AG04449 (cell line): ENCODE measurements around the gene ADORA1.

Experiments used
- CTCF ChIA-PET: fragments of 350-600 bp; formaldehyde crosslinking; extraction: SDS; loops from one replicate; lab custom pipeline; 2021; ENCODE audit warnings: antibody characterized with exemption; lab: Yijun Ruan, JAX
- POLR2A ChIA-PET: fragments of 400-600, 350-600 bp; formaldehyde crosslinking; extraction: SDS; loops from one replicate; lab custom pipeline; 2020; ENCODE audit warnings: antibody characterized with exemption, inconsistent platforms; lab: Yijun Ruan, JAX
- DNase-seq: peaks from one replicate; pipeline ENCODE4 v3.0.0-alpha.2; 2010; ENCODE audit warnings: low read depth, low spot score
- H3K4me3 ChIP-seq: 2 replicates; pipeline ENCODE4 v1.5.1; 2011; ENCODE audit warnings: low read depth, mild to moderate bottlenecking, control low read depth, low read length
- CTCF ChIP-seq: IDR thresholded peaks from one replicate; pipeline ENCODE4 v1.5.1; 2011; ENCODE audit warnings: mild to moderate bottlenecking, moderate library complexity, low read length, control low read depth, inconsistent platforms; ENCODE audit not compliant: insufficient read depth; ENCODE audit errors: missing control alignments

ADORA1 gene

GRCh38 chr1:203183828-203184227 lies 56.3 kb downstream of the ADORA1 start:
- ChIA-PET CTCF (interaction anchor here (1.5 to 10.5 kb wide), 2 partner anchors 12 to 66 kb away, joined by 6 to 94 read pairs; no protein-coding TSS in a partner anchor), POLR2A (no interaction called here)
- no peak for TF ChIP-seq CTCF
- H3K4me3 ChIP-seq, result no peak overlapping the region
- DNase-seq, result no peak

- no peak for TF ChIP-seq CTCF
- ChIA-PET CTCF (interaction anchor here (1.1 to 10.5 kb wide), 3 partner anchors 13 to 67 kb away, joined by 3 to 94 read pairs (median 6); no protein-coding TSS in a partner anchor), POLR2A (no interaction called here)
- no peak overlapping the region for H3K4me3 ChIP-seq
- no peak for DNase-seq
Observed at GRCh38 chr1:203184467-203184866, 56.9 kb downstream of the ADORA1 start.

- DNase-seq, result no peak
- H3K4me3 ChIP-seq, result no peak overlapping the region
- no peak for TF ChIP-seq CTCF
- ChIA-PET POLR2A (no interaction called here), CTCF (interaction anchor here (0.9 to 10.5 kb wide), 4 partner anchors 8 to 67 kb away, joined by 3 to 94 read pairs (median 4); no protein-coding TSS in a partner anchor)
Observed at GRCh38 chr1:203185061-203185461, 57.5 kb downstream of the ADORA1 start.

GRCh38 chr1:203185585-203185984 lies 58.1 kb downstream of the ADORA1 start:
- ChIA-PET CTCF (interaction anchor here (0.9 to 10.5 kb wide), 5 partner anchors 9 to 68 kb away, joined by 3 to 94 read pairs (median 3); no protein-coding TSS in a partner anchor), POLR2A (no interaction called here)

GRCh38 chr1:203186091-203186445 lies 58.5 kb downstream of the ADORA1 start:
- no peak for TF ChIP-seq CTCF
- CTCF ChIA-PET, result interaction anchor here (1.4 to 10.5 kb wide), 2 partner anchors 11 to 15 kb away, joined by 3 to 94 read pairs; no protein-coding TSS in a partner anchor
- POLR2A ChIA-PET, result no interaction called here
- DNase-seq, result no peak
- no peak overlapping the region for H3K4me3 ChIP-seq

More at GRCh38 chr1:203185585-203185984, 58.1 kb downstream of the ADORA1 start:
- no peak overlapping the region for H3K4me3 ChIP-seq
- no peak for TF ChIP-seq CTCF
- no peak for DNase-seq

GRCh38 chr1:203186446-203187303 lies 59.1 kb downstream of the ADORA1 start, which contains the start of gene CHI3L1:
CHI3L1 (minus strand) TSS chr1:203186704; CDS start chr1:203186623, 81 bp downstream.
- POLR2A ChIA-PET, result no interaction called here
- no peak for DNase-seq
- H3K4me3 ChIP-seq, result no peak within 1 kb of the TSS
- no peak for TF ChIP-seq CTCF
- CTCF ChIA-PET, result interaction anchor here (0.8 to 10.5 kb wide), 3 partner anchors 10 to 30 kb away, joined by 3 to 94 read pairs (median 6); no protein-coding TSS in a partner anchor
